Neural progenitor cell (in vitro differentiated cells): ENCODE measurements around the gene FGL2. TPM values are rescaled to one million over a fixed set of nuclear protein-coding genes. Genes with fewer than 3 reads are reported as not detected.

Experiments
- DNase-seq: peaks from one replicate; pipeline ENCODE4 v3.0.0-alpha.2; 2016; ENCODE audit warnings: low spot score
- H2AFZ ChIP-seq: fragments of 200-600 bp; sonication (generic); replicated peaks from 2 replicates; pipeline ENCODE4 v1.6.1; 2016; ENCODE audit warnings: antibody characterized with exemption
- H3F3A ChIP-seq: fragments of 200-600 bp; sonication (generic); 2 replicates; pipeline ENCODE4 v1.6.1; 2016; ENCODE audit warnings: antibody characterized with exemption, low read depth
- H3K27ac ChIP-seq: fragments of 200-600 bp; sonication (generic); 2 replicates; pipeline ENCODE4 v1.5.1; 2016; ENCODE audit warnings: mild to moderate bottlenecking
- H3K27me3 ChIP-seq: fragments of 200-600 bp; sonication (generic); 2 replicates; pipeline ENCODE4 v1.6.1; 2016; ENCODE audit warnings: mild to moderate bottlenecking, moderate library complexity
- H3K36me3 ChIP-seq: fragments of 200-600 bp; sonication (generic); 2 replicates; pipeline ENCODE4 v1.5.1; 2016
- H3K4me1 ChIP-seq: fragments of 200-600 bp; sonication (generic); 2 replicates; pipeline ENCODE4 v1.6.1; 2016; ENCODE audit warnings: mixed run types
- H3K4me2 ChIP-seq: fragments of 200-600 bp; sonication (generic); 2 replicates; pipeline ENCODE4 v1.6.1; 2016
- H3K4me3 ChIP-seq: fragments of 200-600 bp; sonication (generic); 2 replicates; pipeline ENCODE4 v1.5.1; 2016
- H3K79me2 ChIP-seq: fragments of 200-600 bp; sonication (generic); 2 replicates; pipeline ENCODE4 v1.6.1; 2016; ENCODE audit warnings: low read depth
- H3K9ac ChIP-seq: fragments of 200-600 bp; sonication (generic); 2 replicates; pipeline ENCODE4 v1.6.1; 2016
- H3K9me3 ChIP-seq: fragments of 200-600 bp; sonication (generic); 2 replicates; pipeline ENCODE4 v1.5.1; 2016; ENCODE audit warnings: low read depth
- H4K20me1 ChIP-seq: fragments of 200-600 bp; sonication (generic); 2 replicates; pipeline ENCODE4 v1.6.1; 2016; ENCODE audit warnings: low read depth
- H3K27ac Mint-ChIP-seq: 3 replicates; pipeline ENCODE4 v1.8.0; 2021; ENCODE audit warnings: mixed read lengths
- H3K27me3 Mint-ChIP-seq: 2 replicates; pipeline ENCODE4 v1.8.0; 2022; ENCODE audit warnings: low read depth, mild to moderate bottlenecking, inconsistent platforms, moderate library complexity, mixed read lengths; ENCODE audit not compliant: insufficient read depth
- H3K36me3 Mint-ChIP-seq: 3 replicates; pipeline ENCODE4 v1.8.0; 2021; ENCODE audit warnings: mixed read lengths
- H3K4me1 Mint-ChIP-seq: 3 replicates; pipeline ENCODE4 v1.8.0; 2021; ENCODE audit warnings: mixed read lengths
- H3K4me3 Mint-ChIP-seq: 3 replicates; pipeline ENCODE4 v1.8.0; 2021; ENCODE audit warnings: mild to moderate bottlenecking, moderate library complexity, mixed read lengths
- H3K9me3 Mint-ChIP-seq: 3 replicates; pipeline ENCODE4 v1.8.0; 2020; ENCODE audit warnings: mixed read lengths
- EZH2 ChIP-seq: fragments of 200-600 bp; sonication (generic); IDR thresholded peaks from 2 replicates; pipeline ENCODE4 v1.6.1; 2017; ENCODE audit warnings: antibody characterized with exemption, mild to moderate bottlenecking, moderate library complexity
- EZH2phosphoT487 ChIP-seq: fragments of 200-600 bp; sonication (generic); IDR thresholded peaks from 2 replicates; pipeline ENCODE4 v1.6.1; 2017; ENCODE audit warnings: antibody characterized with exemption
- total RNA-seq: library from RNA; depleted of rRNA; stranded (reverse); fragments of >200 nt; gene quantifications from 2 replicates; pipeline ENCODE4 v1.2.3, GENCODE V29; 2015; ENCODE audit warnings: low replicate concordance
- TF ChIP-seq, protein P1 (sequence below): fragments of 200-600 bp; sonication (generic); IDR thresholded peaks from 2 replicates; pipeline ENCODE4 v1.5.1; 2017; ENCODE audit warnings: antibody characterized with exemption, mild to moderate bottlenecking

Gene FGL2
- total RNA-seq, 1 donor from 2014 or later, result not detected

DNA sequence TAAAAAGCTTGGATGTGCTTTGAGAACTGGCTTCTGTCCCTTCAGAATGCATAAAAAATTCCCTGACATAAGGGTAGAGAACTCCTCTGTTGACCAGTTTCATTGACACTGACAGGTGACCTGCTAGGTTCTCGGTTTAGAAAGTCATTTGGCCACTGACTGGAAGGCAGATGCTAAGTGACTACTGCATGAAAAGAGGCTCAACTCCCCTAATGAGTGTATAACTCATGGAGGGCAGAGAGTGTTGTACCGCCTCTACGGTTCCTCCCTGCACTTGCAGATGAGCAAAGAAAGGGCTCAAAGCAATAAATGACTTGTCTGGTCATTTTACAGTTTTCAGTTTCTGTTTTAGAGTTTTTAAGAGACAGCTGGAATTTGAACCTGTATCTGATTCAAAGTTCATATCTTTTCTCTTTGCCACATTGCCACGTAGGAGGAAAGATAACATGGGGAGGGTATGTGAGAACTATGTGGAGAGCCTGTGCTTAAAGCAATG lies 2.9 kb upstream of the FGL2 start:
- Histone ChIP-seq H3K9me3 (no peaks in the 10 kb centered on the region), H3F3A (no peaks in the 10 kb centered on the region), H4K20me1 (no peaks in the 10 kb centered on the region), H3K4me1 (peaks cover 17% of the 10 kb centered on the region), H3K36me3 (no peaks in the 10 kb centered on the region), H3K4me3 (no peak overlapping the region), H3K79me2 (no peaks in the 10 kb centered on the region), H3K4me2 (no peak overlapping the region), H3K27ac (no peak overlapping the region), H3K27me3 (peaks cover 4% of the 10 kb centered on the region), H3K9ac (no peak overlapping the region), H2AFZ (no peak overlapping the region)
- Mint-ChIP-seq H3K9me3 (no peaks in the 10 kb centered on the region), H3K4me1 (peaks cover 9% of the 10 kb centered on the region), H3K4me3 (no peak overlapping the region), H3K27me3 (no peaks in the 10 kb centered on the region), H3K27ac (no peak overlapping the region), H3K36me3 (no peaks in the 10 kb centered on the region)
- TF ChIP-seq EZH2, result no peak
- no peak for TF ChIP-seq EZH2phosphoT487
- TF ChIP-seq, protein P1, sequence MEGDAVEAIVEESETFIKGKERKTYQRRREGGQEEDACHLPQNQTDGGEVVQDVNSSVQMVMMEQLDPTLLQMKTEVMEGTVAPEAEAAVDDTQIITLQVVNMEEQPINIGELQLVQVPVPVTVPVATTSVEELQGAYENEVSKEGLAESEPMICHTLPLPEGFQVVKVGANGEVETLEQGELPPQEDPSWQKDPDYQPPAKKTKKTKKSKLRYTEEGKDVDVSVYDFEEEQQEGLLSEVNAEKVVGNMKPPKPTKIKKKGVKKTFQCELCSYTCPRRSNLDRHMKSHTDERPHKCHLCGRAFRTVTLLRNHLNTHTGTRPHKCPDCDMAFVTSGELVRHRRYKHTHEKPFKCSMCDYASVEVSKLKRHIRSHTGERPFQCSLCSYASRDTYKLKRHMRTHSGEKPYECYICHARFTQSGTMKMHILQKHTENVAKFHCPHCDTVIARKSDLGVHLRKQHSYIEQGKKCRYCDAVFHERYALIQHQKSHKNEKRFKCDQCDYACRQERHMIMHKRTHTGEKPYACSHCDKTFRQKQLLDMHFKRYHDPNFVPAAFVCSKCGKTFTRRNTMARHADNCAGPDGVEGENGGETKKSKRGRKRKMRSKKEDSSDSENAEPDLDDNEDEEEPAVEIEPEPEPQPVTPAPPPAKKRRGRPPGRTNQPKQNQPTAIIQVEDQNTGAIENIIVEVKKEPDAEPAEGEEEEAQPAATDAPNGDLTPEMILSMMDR, result no peak
- DNase-seq, result no peak

DNA sequence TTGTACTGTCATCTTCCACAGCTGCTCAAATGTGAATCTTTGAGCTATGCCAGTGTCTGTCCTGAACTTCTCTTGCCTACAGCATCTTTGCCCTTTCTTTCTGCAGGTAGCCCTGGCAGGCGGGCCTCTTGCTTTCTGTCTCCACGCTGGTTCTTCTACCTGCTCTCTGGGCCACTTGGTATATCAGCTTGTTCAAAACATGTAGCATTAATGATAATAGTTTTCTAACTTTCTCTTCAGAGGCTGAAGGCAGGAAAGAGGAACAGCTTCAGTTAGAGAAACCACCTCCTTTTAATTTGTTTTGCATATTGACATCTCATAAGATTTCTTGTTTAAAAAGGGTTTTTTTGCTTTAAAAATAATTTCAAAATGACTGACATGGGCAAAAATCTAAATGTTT lies 923 bp upstream of the FGL2 start:
- H3K4me3 ChIP-seq, result no peak overlapping the region
- no peak overlapping the region for H3K9ac ChIP-seq
- H3K79me2 ChIP-seq, result no peaks in the 10 kb centered on the region
- no peaks in the 10 kb centered on the region for H3F3A ChIP-seq
- Mint-ChIP-seq H3K36me3 (no peaks in the 10 kb centered on the region), H3K4me3 (no peak overlapping the region), H3K9me3 (no peaks in the 10 kb centered on the region), H3K4me1 (peaks cover 9% of the 10 kb centered on the region), H3K27me3 (no peaks in the 10 kb centered on the region), H3K27ac (no peak overlapping the region)
- no peak overlapping the region for H3K27ac ChIP-seq
- H3K4me1 ChIP-seq, result peaks cover 17% of the 10 kb centered on the region
- no peaks in the 10 kb centered on the region for H3K36me3 ChIP-seq
- H3K27me3 ChIP-seq, result peaks cover 4% of the 10 kb centered on the region
- TF ChIP-seq, protein P1, result no peak
- TF ChIP-seq EZH2, result no peak
- no peak for TF ChIP-seq EZH2phosphoT487
- H4K20me1 ChIP-seq, result no peaks in the 10 kb centered on the region
- no peaks in the 10 kb centered on the region for H3K9me3 ChIP-seq
- H2AFZ ChIP-seq, result no peak overlapping the region
- no peak for DNase-seq
- H3K4me2 ChIP-seq, result no peak overlapping the region

DNA sequence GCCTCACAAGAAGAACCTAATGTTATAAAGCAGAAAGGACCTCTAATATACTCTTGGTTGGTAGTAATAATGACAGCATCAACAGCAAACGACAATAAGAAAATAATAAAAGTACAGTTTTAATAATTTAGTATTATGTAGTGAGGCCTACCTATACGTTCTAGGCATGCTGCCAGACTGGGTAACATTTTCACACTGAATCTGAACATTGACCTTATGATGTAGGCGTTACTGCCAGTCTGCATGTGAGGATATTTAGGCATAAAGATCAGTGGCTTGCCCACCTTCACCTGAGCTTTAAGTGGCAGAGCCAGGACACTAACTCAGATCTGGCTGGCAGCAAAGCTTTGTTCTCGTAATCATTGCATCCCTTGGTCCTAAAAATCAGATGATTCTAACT lies 2.5 kb downstream of the FGL2 start:
- DNase-seq, result no peak
- H3K4me3 Mint-ChIP-seq, result no peak overlapping the region
- no peak for TF ChIP-seq EZH2
- TF ChIP-seq, protein P1, result no peak
- TF ChIP-seq EZH2phosphoT487, result no peak
- Histone ChIP-seq H3K36me3 (no peaks in the 10 kb centered on the region), H3K4me3 (no peak overlapping the region), H3K27me3 (peaks cover 4% of the 10 kb centered on the region), H3K4me2 (no peak overlapping the region), H3K9ac (no peak overlapping the region), H3F3A (no peaks in the 10 kb centered on the region), H3K4me1 (peaks cover 17% of the 10 kb centered on the region), H3K79me2 (no peaks in the 10 kb centered on the region), H4K20me1 (no peaks in the 10 kb centered on the region), H2AFZ (no peak overlapping the region), H3K9me3 (no peaks in the 10 kb centered on the region), H3K27ac (no peak overlapping the region)
- no peak overlapping the region for H3K27ac Mint-ChIP-seq
- H3K4me1 Mint-ChIP-seq, result peaks cover 9% of the 10 kb centered on the region
- no peaks in the 10 kb centered on the region for H3K9me3 Mint-ChIP-seq
- no peaks in the 10 kb centered on the region for H3K36me3 Mint-ChIP-seq
- no peaks in the 10 kb centered on the region for H3K27me3 Mint-ChIP-seq
